Stimulated activated CD8-positive, alpha-beta memory T cell treated with anti-CD3 and anti-CD28 coated beads, Interleukin-15, amount 100 ng/mL, for 4 hours (primary cell): ENCODE measurements around the gene CASKIN1.
"Not testable (repeated sequence)": the region's sequence is repeated elsewhere in the genome, so short reads cannot be mapped to it uniquely, and the experiment has no call there.

Source experiments
- DNase-seq, 2 donors: peaks; one replicate each; pipeline ENCODE4 v3.0.0-alpha.2; 2020; ENCODE audit warnings: low read depth in 2 of 2

CASKIN1 gene

GRCh38 chr16:2211923-2212347, 15.5 kb upstream of the CASKIN1 start:
- DNase-seq, result no peak

- no peak for DNase-seq
Measured at GRCh38 chr16:2210386-2211365, 14.3 kb upstream of the CASKIN1 start, which contains the start of gene BRICD5. Gene BRICD5 (minus strand): TSS chr16:2210863. CDS start chr16:2210833, 30 bp downstream.

- no peak for DNase-seq
Measured at GRCh38 chr16:2210009-2210332, 13.6 kb upstream of the CASKIN1 start.

GRCh38 chr16:2209258-2210008, 13.0 kb upstream of the CASKIN1 start:
- DNase-seq, result no peak

- no peak for DNase-seq
Measured at GRCh38 chr16:2208772-2209171, 12.4 kb upstream of the CASKIN1 start.

- no peak for DNase-seq
Measured at GRCh38 chr16:2208308-2208707, 11.9 kb upstream of the CASKIN1 start.

- no peak for DNase-seq
Measured at GRCh38 chr16:2207872-2208271, 11.5 kb upstream of the CASKIN1 start.

- no peak for DNase-seq
Measured at GRCh38 chr16:2206780-2207433, 10.5 kb upstream of the CASKIN1 start.

- DNase-seq, result no peak
Measured at GRCh38 chr16:2206420-2206779, 10.0 kb upstream of the CASKIN1 start.

GRCh38 chr16:2205967-2206313, 9.5 kb upstream of the CASKIN1 start:
- DNase-seq, result no peak

- DNase-seq, result peak; percentile 78 to 90
Measured at GRCh38 chr16:2205104-2205966, 8.9 kb upstream of the CASKIN1 start, which contains the start of gene MLST8. Gene MLST8 (plus strand): TSS chr16:2205454. CDS start chr16:2206086, 632 bp downstream.

GRCh38 chr16:2204416-2205103, 8.2 kb upstream of the CASKIN1 start:
- no peak for DNase-seq

GRCh38 chr16:2203119-2203688, 6.8 kb upstream of the CASKIN1 start:
- not testable (repeated sequence) for DNase-seq

GRCh38 chr16:2200313-2200712, 3.9 kb upstream of the CASKIN1 start:
- no peak for DNase-seq

- DNase-seq, result no peak
Measured at GRCh38 chr16:2199621-2200139, 3.3 kb upstream of the CASKIN1 start.

- no peak for DNase-seq
Measured at GRCh38 chr16:2199095-2199494, 2.7 kb upstream of the CASKIN1 start.

- DNase-seq, result no peak
Measured at GRCh38 chr16:2198283-2198682, 1.9 kb upstream of the CASKIN1 start.

- DNase-seq, result no peak
Measured at GRCh38 chr16:2197765-2198164, 1.4 kb upstream of the CASKIN1 start.

- DNase-seq, result no peak
Measured at GRCh38 chr16:2196981-2197511, 641 bp upstream of the CASKIN1 start.
